ENCODE results near the gene PTK7. TPM values are rescaled to one million over a fixed set of nuclear protein-coding genes. Genes with fewer than 3 reads are reported as not detected.
"Not testable (repeated sequence)": the region's sequence is repeated elsewhere in the genome, so short reads cannot be mapped to it uniquely, and the experiment has no call there.

PTK7 gene
- total RNA-seq, 1 experiment from 2014 or later, result 3.3 TPM

- Histone ChIP-seq H3K9me3 (ENCODE audit: low read length) (no peaks in the 10 kb centered on the region), H3K4me1 (ENCODE audit: low read length) (peaks cover 13% of the 10 kb centered on the region), H2AFZ (ENCODE audit: low read length) (peak overlapping the region; percentile 62; the same call in 1 of the 2 replicates), H3K4me2 (ENCODE audit: low read depth, low read length, poor library complexity, severe bottlenecking) (peak overlapping the region; percentile 91), H3K27me3 (ENCODE audit: low read length) (no peaks in the 10 kb centered on the region), H3K9me2 (replicated peaks; ENCODE audit: insufficient read depth, low read length) (no peaks in the 10 kb centered on the region), H3K79me2 (ENCODE audit: low read length) (no peaks in the 10 kb centered on the region), H3K4me3 (ENCODE audit: low read length) (peak overlapping the region; percentile 74), H3K36me3 (ENCODE audit: insufficient read depth, low read length) (no peaks in the 10 kb centered on the region; the same call in 1 of the 2 replicates), H3K27ac (ENCODE audit: low read length) (no peak overlapping the region), H4K20me1 (ENCODE audit: insufficient read depth, low read depth, low read length) (0 out of 2 replicates have a peak, but pooled peaks cover 4% of the 10 kb centered on the region), H3K9ac (ENCODE audit: low read length) (peak overlapping the region; percentile 75)
- no peak for DNase-seq
Observed at GRCh38 chr6:43076464-43077332, 584 bp downstream of the PTK7 start.

DNA sequence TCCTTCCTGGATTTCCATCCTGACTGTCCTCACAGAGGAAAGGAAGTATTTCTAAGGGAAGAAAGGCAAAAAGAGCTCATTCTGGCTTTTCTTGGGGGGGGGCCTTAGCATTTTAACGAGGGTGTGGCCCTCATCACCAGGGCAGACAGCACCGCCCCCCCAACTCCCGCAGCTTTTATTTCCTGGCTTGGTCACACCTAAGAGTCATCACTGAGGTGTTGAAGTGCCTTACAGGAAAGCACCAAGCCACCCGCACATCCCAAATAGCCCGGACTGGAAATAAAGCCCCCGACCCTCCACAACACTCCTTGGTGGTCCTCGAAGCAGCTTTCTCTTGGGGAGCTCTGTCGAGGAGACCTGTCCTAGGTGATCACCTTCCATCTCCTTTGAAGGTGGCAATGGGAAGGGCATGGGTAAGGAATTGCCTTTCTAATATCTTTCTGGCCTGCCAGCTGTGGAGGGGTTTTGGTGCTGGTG, 1.3 kb downstream of the PTK7 start:
- DNase-seq, result no peak
- Histone ChIP-seq H4K20me1 (ENCODE audit: insufficient read depth, low read depth, low read length) (0 out of 2 replicates have a peak, but pooled peaks cover 4% of the 10 kb centered on the region), H3K27me3 (ENCODE audit: low read length) (no peaks in the 10 kb centered on the region), H3K4me1 (ENCODE audit: low read length) (peaks cover 13% of the 10 kb centered on the region), H3K4me2 (ENCODE audit: low read depth, low read length, poor library complexity, severe bottlenecking) (peak overlapping the region; percentile 91), H2AFZ (ENCODE audit: low read length) (no peak overlapping the region), H3K9me2 (replicated peaks; ENCODE audit: insufficient read depth, low read length) (no peaks in the 10 kb centered on the region), H3K4me3 (ENCODE audit: low read length) (peak overlapping the region; percentile 74), H3K36me3 (ENCODE audit: insufficient read depth, low read length) (no peaks in the 10 kb centered on the region; the same call in 1 of the 2 replicates), H3K9me3 (ENCODE audit: low read length) (no peaks in the 10 kb centered on the region), H3K79me2 (ENCODE audit: low read length) (no peaks in the 10 kb centered on the region), H3K9ac (ENCODE audit: low read length) (peak overlapping the region; percentile 75; the same call in 1 of the 2 replicates), H3K27ac (ENCODE audit: low read length) (no peak overlapping the region)

DNA sequence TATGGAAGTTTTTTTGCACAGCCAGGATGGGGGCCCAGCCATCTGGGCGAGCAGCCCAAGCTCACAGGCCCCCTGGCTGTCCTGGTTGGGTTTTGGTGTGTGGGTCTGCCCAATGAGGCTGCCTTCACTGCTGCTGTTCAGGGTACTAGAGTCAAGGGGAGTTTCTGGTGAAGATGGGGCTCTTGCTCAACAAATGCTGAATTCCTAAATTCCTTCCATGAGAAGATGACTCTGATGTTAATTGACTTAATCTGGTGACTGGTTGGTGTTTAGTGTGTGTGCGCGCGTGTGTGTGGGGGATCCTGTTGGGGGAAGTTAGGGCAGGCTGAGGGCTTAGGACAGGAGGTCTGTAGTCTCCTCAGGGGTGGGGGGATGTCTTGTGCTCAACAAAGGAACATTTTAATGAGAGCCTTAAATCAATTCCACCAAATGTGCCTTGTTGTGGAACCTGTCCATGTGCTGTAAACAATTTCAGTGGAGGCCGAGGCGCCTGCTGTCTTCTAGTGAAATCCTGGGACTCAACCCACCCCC, 1.9 kb downstream of the PTK7 start:
- H3K4me2 ChIP-seq (ENCODE audit: low read depth, low read length, poor library complexity, severe bottlenecking), result no peak overlapping the region
- H3K9ac ChIP-seq (ENCODE audit: low read length), result no peak overlapping the region

DNA sequence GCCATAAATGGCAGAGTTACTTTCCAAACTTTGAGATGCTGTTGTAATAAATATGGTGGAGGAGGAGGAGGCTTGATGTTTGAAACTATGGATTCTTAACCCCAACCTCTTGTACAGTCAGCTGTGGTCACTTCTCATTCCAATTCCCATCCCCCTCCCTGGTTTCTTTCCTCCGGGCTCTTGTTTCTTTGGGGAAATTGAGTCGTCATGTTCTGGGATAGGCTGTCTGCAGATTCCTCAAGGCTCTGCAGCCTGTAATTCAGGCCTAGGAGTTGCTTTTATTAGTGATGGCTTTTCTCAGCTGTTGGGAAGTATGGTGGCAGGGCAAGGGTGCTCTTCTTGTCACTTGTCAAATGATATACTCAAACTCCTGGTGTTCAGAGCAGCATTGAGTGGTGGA, 2.6 kb downstream of the PTK7 start:
- Histone ChIP-seq H2AFZ (ENCODE audit: low read length) (no peak overlapping the region), H3K36me3 (ENCODE audit: insufficient read depth, low read length) (no peaks in the 10 kb centered on the region), H3K79me2 (ENCODE audit: low read length) (no peaks in the 10 kb centered on the region)

More for the DNA sequence above, 1.9 kb downstream of the PTK7 start:
- H3K9me2 ChIP-seq (replicated peaks; ENCODE audit: insufficient read depth, low read length), result no peaks in the 10 kb centered on the region
- H3K27me3 ChIP-seq (ENCODE audit: low read length), result no peaks in the 10 kb centered on the region
- H3K4me3 ChIP-seq (ENCODE audit: low read length), result no peak overlapping the region
- no peak overlapping the region for H2AFZ ChIP-seq (ENCODE audit: low read length)
- no peaks in the 10 kb centered on the region; the same call in 1 of the 2 replicates for H3K36me3 ChIP-seq (ENCODE audit: insufficient read depth, low read length)
- H3K4me1 ChIP-seq (ENCODE audit: low read length), result peaks cover 13% of the 10 kb centered on the region
- no peak overlapping the region for H3K27ac ChIP-seq (ENCODE audit: low read length)
- no peaks in the 10 kb centered on the region for H3K79me2 ChIP-seq (ENCODE audit: low read length)
- DNase-seq, result no peak
- H3K9me3 ChIP-seq (ENCODE audit: low read length), result no peaks in the 10 kb centered on the region
- H4K20me1 ChIP-seq (ENCODE audit: insufficient read depth, low read depth, low read length), result 0 out of 2 replicates have a peak, but pooled peaks cover 4% of the 10 kb centered on the region

DNA sequence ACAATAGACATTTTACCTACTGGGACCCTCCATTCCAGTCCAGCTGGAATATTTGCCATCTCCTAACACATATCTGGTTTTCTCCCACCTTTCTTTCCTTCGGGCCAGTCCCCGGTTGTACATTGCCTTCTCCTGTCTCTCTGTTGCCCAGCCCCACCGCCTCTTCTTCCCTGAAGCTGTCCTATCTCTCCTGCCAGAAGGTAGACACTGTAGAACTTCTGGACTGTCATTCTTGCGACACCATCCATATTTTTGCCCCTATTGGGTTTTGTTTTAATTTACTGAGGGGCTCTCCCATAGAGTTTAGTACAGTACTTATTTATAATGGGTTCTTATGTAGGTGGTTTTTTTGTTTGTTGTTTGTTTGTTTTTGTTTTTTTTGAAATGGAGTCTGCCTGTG, 4.9 kb downstream of the PTK7 start:
- H3K9ac ChIP-seq (ENCODE audit: low read length), result no peak overlapping the region
- no peak overlapping the region for H3K27ac ChIP-seq (ENCODE audit: low read length)
- H3K4me2 ChIP-seq (ENCODE audit: low read depth, low read length, poor library complexity, severe bottlenecking), result no peak overlapping the region
- no peak overlapping the region for H3K4me3 ChIP-seq (ENCODE audit: low read length)
- no peak overlapping the region for H2AFZ ChIP-seq (ENCODE audit: low read length)
- no peaks in the 10 kb centered on the region for H3K9me3 ChIP-seq (ENCODE audit: low read length)
- H4K20me1 ChIP-seq (ENCODE audit: insufficient read depth, low read depth, low read length), result 0 out of 2 replicates have a peak, but pooled peaks cover 4% of the 10 kb centered on the region
- H3K9me2 ChIP-seq (replicated peaks; ENCODE audit: insufficient read depth, low read length), result no peaks in the 10 kb centered on the region
- H3K36me3 ChIP-seq (ENCODE audit: insufficient read depth, low read length), result no peaks in the 10 kb centered on the region
- peaks cover 11% of the 10 kb centered on the region for H3K4me1 ChIP-seq (ENCODE audit: low read length)
- H3K27me3 ChIP-seq (ENCODE audit: low read length), result no peaks in the 10 kb centered on the region
- no peaks in the 10 kb centered on the region for H3K79me2 ChIP-seq (ENCODE audit: low read length)
- DNase-seq, result no peak

More for the DNA sequence above, 2.6 kb downstream of the PTK7 start:
- Histone ChIP-seq H4K20me1 (ENCODE audit: insufficient read depth, low read depth, low read length) (0 out of 2 replicates have a peak, but pooled peaks cover 4% of the 10 kb centered on the region), H3K27me3 (ENCODE audit: low read length) (no peaks in the 10 kb centered on the region), H3K4me1 (ENCODE audit: low read length) (peaks cover 13% of the 10 kb centered on the region), H3K9ac (ENCODE audit: low read length) (no peak overlapping the region), H3K9me3 (ENCODE audit: low read length) (no peaks in the 10 kb centered on the region), H3K4me2 (ENCODE audit: low read depth, low read length, poor library complexity, severe bottlenecking) (no peak overlapping the region), H3K4me3 (ENCODE audit: low read length) (no peak overlapping the region), H3K9me2 (replicated peaks; ENCODE audit: insufficient read depth, low read length) (no peaks in the 10 kb centered on the region), H3K27ac (ENCODE audit: low read length) (no peak overlapping the region)
- DNase-seq, result no peak

GRCh38 chr6:43081922-43082321, 5.8 kb downstream of the PTK7 start:
- H3K36me3 ChIP-seq (ENCODE audit: insufficient read depth, low read length); H3K27me3 ChIP-seq (ENCODE audit: low read length); H3K27ac ChIP-seq (ENCODE audit: low read length); H3K4me3 ChIP-seq (ENCODE audit: low read length); H3K9ac ChIP-seq (ENCODE audit: low read length); H3K4me2 ChIP-seq (ENCODE audit: low read depth, low read length, poor library complexity, severe bottlenecking); H3K4me1 ChIP-seq (ENCODE audit: low read length); H4K20me1 ChIP-seq (ENCODE audit: insufficient read depth, low read depth, low read length); H3K9me2 ChIP-seq (replicated peaks; ENCODE audit: insufficient read depth, low read length); H3K9me3 ChIP-seq (ENCODE audit: low read length); DNase-seq; H2AFZ ChIP-seq (ENCODE audit: low read length); H3K79me2 ChIP-seq (ENCODE audit: low read length): not testable (repeated sequence)

DNA sequence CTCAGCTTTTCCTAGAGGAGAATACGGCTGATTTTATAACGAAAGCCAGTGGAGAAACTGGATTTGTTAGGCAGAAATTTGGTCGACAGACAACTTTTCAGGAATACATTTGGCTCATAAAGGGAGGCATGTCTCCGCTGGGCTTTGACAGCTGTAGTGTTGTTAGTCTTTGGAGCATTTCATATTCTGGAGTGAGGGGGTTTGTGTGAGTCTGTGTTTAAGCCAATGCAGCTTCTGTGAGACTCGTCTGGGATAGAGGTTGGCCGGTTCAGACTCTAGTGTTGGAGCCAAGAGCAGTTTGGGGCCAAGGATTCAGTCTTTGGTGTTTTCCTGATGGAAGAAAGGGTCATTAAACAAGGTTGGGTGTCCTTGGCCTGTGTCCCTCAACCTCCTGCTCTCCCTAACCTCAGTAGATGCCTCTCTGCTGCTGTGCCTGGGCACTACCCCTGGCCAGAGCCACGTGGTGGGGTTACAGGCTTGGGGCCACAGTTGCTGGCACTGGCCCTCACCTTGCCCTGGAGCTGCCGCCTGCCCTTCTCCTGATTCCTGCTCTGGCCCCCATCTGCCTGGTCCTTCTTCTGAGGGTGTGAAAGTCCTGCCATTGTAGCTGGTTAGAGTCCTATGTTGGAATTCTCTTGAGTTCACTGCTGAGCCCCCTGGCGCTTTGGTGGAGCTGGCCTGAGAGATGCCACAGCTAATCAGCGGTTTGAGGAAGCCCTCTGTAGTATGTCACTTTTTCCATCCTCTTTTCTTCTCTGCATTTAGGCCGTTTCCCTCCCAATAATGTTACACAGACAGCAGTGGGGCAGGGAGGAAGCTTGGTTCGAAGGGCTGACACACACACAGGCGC, 6.9 kb downstream of the PTK7 start:
- Histone ChIP-seq H3K36me3 (ENCODE audit: insufficient read depth, low read length) (no peaks in the 10 kb centered on the region), H3K9me3 (ENCODE audit: low read length) (no peaks in the 10 kb centered on the region), H3K4me3 (ENCODE audit: low read length) (no peak overlapping the region), H3K27me3 (ENCODE audit: low read length) (no peaks in the 10 kb centered on the region), H3K9me2 (replicated peaks; ENCODE audit: insufficient read depth, low read length) (no peaks in the 10 kb centered on the region), H3K27ac (ENCODE audit: low read length) (no peak overlapping the region), H3K9ac (ENCODE audit: low read length) (no peak overlapping the region), H3K4me1 (ENCODE audit: low read length) (peaks cover 4% of the 10 kb centered on the region; the same call in 1 of the 2 replicates), H2AFZ (ENCODE audit: low read length) (no peak overlapping the region), H4K20me1 (ENCODE audit: insufficient read depth, low read depth, low read length) (no peaks in the 10 kb centered on the region), H3K4me2 (ENCODE audit: low read depth, low read length, poor library complexity, severe bottlenecking) (no peak overlapping the region), H3K79me2 (ENCODE audit: low read length) (no peaks in the 10 kb centered on the region)
- DNase-seq, result no peak
